HepG2 (cell line): ENCODE measurements around the gene TSSK3. TPM values are rescaled to one million over a fixed set of nuclear protein-coding genes. Genes with fewer than 3 reads are reported as not detected.

Experiments used
- DR1 ChIP-seq: sonication (generic); formaldehyde crosslinking; IDR thresholded peaks from 2 replicates; pipeline ENCODE4 v1.8.0; 2021; ENCODE audit warnings: mild to moderate bottlenecking, missing genetic modification reagents, inconsistent platforms
- FIP1L1 ChIP-seq: fragments of 200-400 bp; formaldehyde crosslinking; IDR thresholded peaks from 2 replicates; pipeline ENCODE4 v1.6.1; 2018; ENCODE audit warnings: low read depth, mild to moderate bottlenecking, low read length, moderate library complexity, borderline replicate concordance; ENCODE audit not compliant: insufficient read depth
- HDAC2 ChIP-seq: sonication (generic); formaldehyde crosslinking; IDR thresholded peaks from 2 replicates; pipeline ENCODE4 v1.4.0; 2020; ENCODE audit warnings: missing genetic modification reagents
- HES4 ChIP-seq: sonication (generic); formaldehyde crosslinking; IDR thresholded peaks from 2 replicates; pipeline ENCODE4 v1.9.0; 2021; ENCODE audit warnings: mild to moderate bottlenecking, missing genetic modification reagents, borderline replicate concordance
- HNRNPL ChIP-seq: fragments of 200-400 bp; formaldehyde crosslinking; IDR thresholded peaks from 2 replicates; pipeline ENCODE4 v1.6.1; 2017; ENCODE audit warnings: mild to moderate bottlenecking, low read depth, low read length
- KDM5B ChIP-seq: sonication (generic); formaldehyde crosslinking; IDR thresholded peaks from 2 replicates; pipeline ENCODE4 v1.4.0; 2020; ENCODE audit warnings: missing genetic modification reagents, mild to moderate bottlenecking, borderline replicate concordance
- KLF13 ChIP-seq: sonication (generic); formaldehyde crosslinking; IDR thresholded peaks from 2 replicates; pipeline ENCODE4 v1.4.0; 2020; ENCODE audit warnings: mild to moderate bottlenecking, missing genetic modification reagents
- NFRKB ChIP-seq: fragments of 450-650 bp; IDR thresholded peaks from 2 replicates; pipeline ENCODE4 v1.6.1; 2017
- POGZ ChIP-seq: sonication (generic); formaldehyde crosslinking; IDR thresholded peaks from 2 replicates; pipeline ENCODE4 v1.4.0; 2020; ENCODE audit warnings: mild to moderate bottlenecking, missing genetic modification reagents
- RXRA ChIP-seq: sonication (generic); formaldehyde crosslinking; IDR thresholded peaks from 2 replicates; pipeline ENCODE4 v1.5.1; 2020; ENCODE audit warnings: missing genetic modification reagents
- SOX5 ChIP-seq: IDR thresholded peaks from 2 replicates; pipeline ENCODE4 v1.6.1; 2016; ENCODE audit warnings: borderline replicate concordance
- ZNF263 ChIP-seq: sonication (generic); formaldehyde crosslinking; IDR thresholded peaks from 2 replicates; pipeline ENCODE4 v1.4.0; 2020; ENCODE audit warnings: missing genetic modification reagents
- ZNF292 ChIP-seq: sonication (generic); formaldehyde crosslinking; IDR thresholded peaks from 2 replicates; pipeline ENCODE4 v1.8.1; 2022; ENCODE audit warnings: mild to moderate bottlenecking, low read depth, missing genetic modification reagents, borderline replicate concordance
- ZNF547 ChIP-seq: sonication (generic); formaldehyde crosslinking; IDR thresholded peaks from 2 replicates; pipeline ENCODE4 v1.5.1; 2020; ENCODE audit warnings: mild to moderate bottlenecking, missing genetic modification reagents
- ZNF672 ChIP-seq: sonication (generic); formaldehyde crosslinking; IDR thresholded peaks from 2 replicates; pipeline ENCODE4 v1.8.1; 2022; ENCODE audit warnings: missing genetic modification reagents
- polyA plus RNA-seq, 8 experiments: library from polyadenylated mRNA; depleted of rRNA in 3 of 8; stranded (reverse) in 7 of 8; unstranded in 1 of 8; fragments of >200 nt; fragmentation: Illumina TruSeq in 4 of 8; extraction: Trizol in 4 of 8; gene quantifications; 2 replicates each; pipeline versions ENCODE4 v1.2.1 to v1.2.3, GENCODE V29; 2011 to 2016; ENCODE audit warnings: low read depth in 4 of 8, missing spikeins in 1 of 8, mixed read lengths in 1 of 8; ENCODE audit not compliant: insufficient read depth in 1 of 8
- total RNA-seq, 5 experiments: library from RNA; depleted of rRNA; stranded (reverse); fragments of >200 nt; fragmentation: Illumina TruSeq; extraction: Trizol; gene quantifications; 2 replicates each; pipeline ENCODE4 v1.2.3, GENCODE V29; 2016; ENCODE audit warnings: low read depth in 1 of 5
- TF ChIP-seq, protein P1 (sequence below): sonication (generic); formaldehyde crosslinking; IDR thresholded peaks from 2 replicates; pipeline ENCODE4 v1.4.0; 2020; ENCODE audit warnings: missing genetic modification reagents, mild to moderate bottlenecking, borderline replicate concordance
- TF ChIP-seq, protein P2 (sequence below): sonication (generic); formaldehyde crosslinking; IDR thresholded peaks from 2 replicates; pipeline ENCODE4 v1.9.0; 2022; ENCODE audit warnings: low read depth, missing genetic modification reagents
- TF ChIP-seq, protein P3 (sequence below): sonication (generic); formaldehyde crosslinking; IDR thresholded peaks from 2 replicates; pipeline ENCODE4 v1.4.0; 2020; ENCODE audit warnings: mild to moderate bottlenecking, missing genetic modification reagents, borderline replicate concordance
- TF ChIP-seq, protein P4 (sequence below): sonication (generic); formaldehyde crosslinking; IDR thresholded peaks from 2 replicates; pipeline ENCODE4 v1.4.0; 2020; ENCODE audit warnings: missing genetic modification reagents
- TF ChIP-seq, protein P5 (sequence below): sonication (generic); formaldehyde crosslinking; conservative IDR thresholded peaks from 2 replicates; pipeline ENCODE4 v1.8.0; 2022; ENCODE audit warnings: low read depth, missing genetic modification reagents

Gene TSSK3
- total and polyA plus RNA-seq, 2 of the 13 experiments (the other 11 are each of a cell fraction or from before 2014, with no cell fraction given), result 1.0 to 1.1 TPM

DNA sequence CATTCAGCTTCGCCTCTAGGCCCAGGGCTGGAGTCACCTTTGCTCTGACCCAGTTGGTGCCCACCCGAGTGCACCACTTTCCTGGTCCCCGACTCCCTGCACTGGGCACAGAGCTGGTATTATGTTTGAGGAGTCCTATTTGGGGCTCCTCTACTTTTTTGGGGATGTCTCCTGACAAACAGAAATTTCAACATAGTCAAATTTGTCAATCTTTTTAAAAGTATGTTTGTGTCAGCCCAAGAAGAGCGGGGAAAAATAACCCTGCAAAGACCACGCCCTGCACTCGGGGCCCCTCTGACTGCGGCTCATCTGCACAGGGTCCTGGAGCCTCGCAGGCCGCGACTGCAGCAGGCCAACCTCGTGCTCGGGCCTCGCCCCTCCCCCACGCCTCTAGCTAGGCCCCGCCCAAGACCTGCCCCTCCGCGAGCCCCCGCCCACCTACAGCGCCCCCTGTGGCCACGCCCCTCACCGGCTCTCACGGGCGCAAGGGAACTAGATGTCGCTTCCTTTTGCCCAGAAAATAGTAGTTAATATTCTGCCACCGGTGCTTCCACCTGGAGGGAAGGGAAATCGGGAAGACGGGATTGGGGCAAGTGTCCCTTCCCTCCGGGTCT lies 11.4 kb upstream of the TSSK3 start (continued):
- TF ChIP-seq, protein P1, sequence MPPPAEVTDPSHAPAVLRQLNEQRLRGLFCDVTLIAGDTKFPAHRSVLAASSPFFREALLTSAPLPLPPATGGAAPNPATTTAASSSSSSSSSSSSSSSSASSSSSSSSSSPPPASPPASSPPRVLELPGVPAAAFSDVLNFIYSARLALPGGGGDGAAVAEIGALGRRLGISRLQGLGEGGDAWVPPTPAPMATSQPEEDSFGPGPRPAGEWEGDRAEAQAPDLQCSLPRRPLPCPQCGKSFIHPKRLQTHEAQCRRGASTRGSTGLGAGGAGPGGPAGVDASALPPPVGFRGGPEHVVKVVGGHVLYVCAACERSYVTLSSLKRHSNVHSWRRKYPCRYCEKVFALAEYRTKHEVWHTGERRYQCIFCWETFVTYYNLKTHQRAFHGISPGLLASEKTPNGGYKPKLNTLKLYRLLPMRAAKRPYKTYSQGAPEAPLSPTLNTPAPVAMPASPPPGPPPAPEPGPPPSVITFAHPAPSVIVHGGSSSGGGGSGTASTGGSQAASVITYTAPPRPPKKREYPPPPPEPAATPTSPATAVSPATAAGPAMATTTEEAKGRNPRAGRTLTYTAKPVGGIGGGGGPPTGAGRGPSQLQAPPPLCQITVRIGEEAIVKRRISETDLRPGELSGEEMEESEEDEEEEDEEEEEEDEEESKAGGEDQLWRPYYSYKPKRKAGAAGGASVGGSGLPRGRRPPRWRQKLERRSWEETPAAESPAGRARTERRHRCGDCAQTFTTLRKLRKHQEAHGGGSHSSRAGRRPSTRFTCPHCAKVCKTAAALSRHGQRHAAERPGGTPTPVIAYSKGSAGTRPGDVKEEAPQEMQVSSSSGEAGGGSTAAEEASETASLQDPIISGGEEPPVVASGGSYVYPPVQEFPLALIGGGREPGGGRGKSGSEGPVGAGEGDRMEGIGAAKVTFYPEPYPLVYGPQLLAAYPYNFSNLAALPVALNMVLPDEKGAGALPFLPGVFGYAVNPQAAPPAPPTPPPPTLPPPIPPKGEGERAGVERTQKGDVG (CRISPR knock-in tag), result no peak; the same call in 1 of the 2 replicates
- TF ChIP-seq HDAC2, result no peak
- peak; percentile 54; the same call in 1 of the 2 replicates for TF ChIP-seq KDM5B (CRISPR knock-in tag)
- TF ChIP-seq HNRNPL, result no peak
- 0 out of 2 replicates have a peak, but pooled peaks have one; percentile 3 for TF ChIP-seq ZNF547 (CRISPR knock-in tag)
- TF ChIP-seq ZNF263 (CRISPR knock-in tag), result peak; percentile 39; the same call in 1 of the 2 replicates
- TF ChIP-seq SOX5, result no peak
- TF ChIP-seq DR1, result no peak
- TF ChIP-seq, protein P2, sequence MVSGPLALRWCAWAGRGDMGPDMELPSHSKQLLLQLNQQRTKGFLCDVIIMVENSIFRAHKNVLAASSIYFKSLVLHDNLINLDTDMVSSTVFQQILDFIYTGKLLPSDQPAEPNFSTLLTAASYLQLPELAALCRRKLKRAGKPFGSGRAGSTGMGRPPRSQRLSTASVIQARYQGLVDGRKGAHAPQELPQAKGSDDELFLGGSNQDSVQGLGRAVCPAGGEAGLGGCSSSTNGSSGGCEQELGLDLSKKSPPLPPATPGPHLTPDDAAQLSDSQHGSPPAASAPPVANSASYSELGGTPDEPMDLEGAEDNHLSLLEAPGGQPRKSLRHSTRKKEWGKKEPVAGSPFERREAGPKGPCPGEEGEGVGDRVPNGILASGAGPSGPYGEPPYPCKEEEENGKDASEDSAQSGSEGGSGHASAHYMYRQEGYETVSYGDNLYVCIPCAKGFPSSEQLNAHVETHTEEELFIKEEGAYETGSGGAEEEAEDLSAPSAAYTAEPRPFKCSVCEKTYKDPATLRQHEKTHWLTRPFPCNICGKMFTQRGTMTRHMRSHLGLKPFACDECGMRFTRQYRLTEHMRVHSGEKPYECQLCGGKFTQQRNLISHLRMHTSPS, result no peak
- 0 out of 2 replicates have a peak, but pooled peaks have one; percentile 19 for TF ChIP-seq POGZ (CRISPR knock-in tag)
- TF ChIP-seq, protein P3, sequence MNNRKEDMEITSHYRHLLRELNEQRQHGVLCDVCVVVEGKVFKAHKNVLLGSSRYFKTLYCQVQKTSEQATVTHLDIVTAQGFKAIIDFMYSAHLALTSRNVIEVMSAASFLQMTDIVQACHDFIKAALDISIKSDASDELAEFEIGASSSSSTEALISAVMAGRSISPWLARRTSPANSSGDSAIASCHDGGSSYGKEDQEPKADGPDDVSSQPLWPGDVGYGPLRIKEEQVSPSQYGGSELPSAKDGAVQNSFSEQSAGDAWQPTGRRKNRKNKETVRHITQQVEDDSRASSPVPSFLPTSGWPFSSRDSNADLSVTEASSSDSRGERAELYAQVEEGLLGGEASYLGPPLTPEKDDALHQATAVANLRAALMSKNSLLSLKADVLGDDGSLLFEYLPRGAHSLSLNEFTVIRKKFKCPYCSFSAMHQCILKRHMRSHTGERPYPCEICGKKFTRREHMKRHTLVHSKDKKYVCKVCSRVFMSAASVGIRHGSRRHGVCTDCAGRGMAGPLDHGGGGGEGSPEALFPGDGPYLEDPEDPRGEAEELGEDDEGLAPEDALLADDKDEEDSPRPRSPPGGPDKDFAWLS, result no peak
- no peak for TF ChIP-seq KLF13 (CRISPR knock-in tag)
- TF ChIP-seq HES4, result peak; percentile 74; the same call in 1 of the 2 replicates
- TF ChIP-seq, protein P4, sequence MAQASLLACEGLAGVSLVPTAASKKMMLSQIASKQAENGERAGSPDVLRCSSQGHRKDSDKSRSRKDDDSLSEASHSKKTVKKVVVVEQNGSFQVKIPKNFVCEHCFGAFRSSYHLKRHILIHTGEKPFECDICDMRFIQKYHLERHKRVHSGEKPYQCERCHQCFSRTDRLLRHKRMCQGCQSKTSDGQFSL (CRISPR knock-in tag), result no peak
- TF ChIP-seq RXRA (CRISPR knock-in tag), result no peak
- no peak for TF ChIP-seq ZNF292 (CRISPR knock-in tag)
- no peak for TF ChIP-seq ZNF672 (CRISPR knock-in tag)
- TF ChIP-seq, protein P5, sequence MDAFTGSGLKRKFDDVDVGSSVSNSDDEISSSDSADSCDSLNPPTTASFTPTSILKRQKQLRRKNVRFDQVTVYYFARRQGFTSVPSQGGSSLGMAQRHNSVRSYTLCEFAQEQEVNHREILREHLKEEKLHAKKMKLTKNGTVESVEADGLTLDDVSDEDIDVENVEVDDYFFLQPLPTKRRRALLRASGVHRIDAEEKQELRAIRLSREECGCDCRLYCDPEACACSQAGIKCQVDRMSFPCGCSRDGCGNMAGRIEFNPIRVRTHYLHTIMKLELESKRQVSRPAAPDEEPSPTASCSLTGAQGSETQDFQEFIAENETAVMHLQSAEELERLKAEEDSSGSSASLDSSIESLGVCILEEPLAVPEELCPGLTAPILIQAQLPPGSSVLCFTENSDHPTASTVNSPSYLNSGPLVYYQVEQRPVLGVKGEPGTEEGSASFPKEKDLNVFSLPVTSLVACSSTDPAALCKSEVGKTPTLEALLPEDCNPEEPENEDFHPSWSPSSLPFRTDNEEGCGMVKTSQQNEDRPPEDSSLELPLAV, result no peak
- TF ChIP-seq NFRKB, result no peak
- TF ChIP-seq FIP1L1, result no peak
